Body of pancreas (tissue), 4 donors: ENCODE data around the gene ABCB9.

ENCODE experiments used
- CTCF ChIP-seq, 7 experiments: fragments of 450-650 bp in 4 of 7; fragments of 200-600 bp in 3 of 7; sonication (generic) in 3 of 7; IDR thresholded peaks; one replicate each; pipeline ENCODE4 v1.5.1; 2016 to 2019; ENCODE audit warnings: antibody characterized with exemption in 7 of 7
- POLR2A ChIP-seq, 3 donors: fragments of 450-650 bp; IDR thresholded peaks; one replicate each; pipeline ENCODE4 v1.6.1; 2016; ENCODE audit warnings: antibody characterized with exemption in 3 of 3, mild to moderate bottlenecking in 2 of 3

GRCh38 chr12:122998316-122998715 lies 32.1 kb upstream of the ABCB9 start:
- no peak for TF ChIP-seq POLR2A (IDR thresholded peaks at IDR 0.05)
- TF ChIP-seq CTCF (IDR thresholded peaks at IDR 0.05), result no peak
